ENCODE measurements around the gene LAMA3. TPM values are rescaled to one million over a fixed set of nuclear protein-coding genes. Genes with fewer than 3 reads are reported as not detected.

The LAMA3 gene
- total and polyA plus RNA-seq, 10 of the 15 experiments (the other 5 are each of a cell fraction or from before 2014, with no cell fraction given) = 0.37 to 6.5 (median 5.4) TPM

GRCh38 chr18:23799540-23799939, 110.3 kb downstream of the LAMA3 start:
- H3K79me2 ChIP-seq (ENCODE audit: control insufficient read depth, insufficient read depth, low read length) = no peaks in the 10 kb centered on the region
- H3K4me2 ChIP-seq (ENCODE audit: control insufficient read depth, insufficient read depth) = no peak overlapping the region
- ChIA-PET SMC1A (ENCODE audit: uncharacterized antibody, unreplicated experiment) (interaction anchor here (1.6 kb wide), 1 partner anchor 13 kb away, joined by 5 read pairs; no protein-coding TSS in a partner anchor), CTCF (interaction anchor here (1.2 to 1.6 kb wide), 2 partner anchors 10 to 170 kb away, joined by 3 to 6 read pairs; no protein-coding TSS in a partner anchor), POLR2A (no interaction called here), RAD21 (ENCODE audit: unreplicated experiment) (no interaction called here)
- ATAC-seq (no peak), DNase-seq (ENCODE audit: low read depth, low spot score) (no peak), FAIRE-seq (no peak)
- in situ Hi-C loops (cut with MboI) = no loop called here
- H3K4me1 ChIP-seq (ENCODE audit: control insufficient read depth, insufficient read depth, low read length) = no peaks in the 10 kb centered on the region
- TF ChIP-seq ATF7 (IDR thresholded peaks at IDR 0.05; ENCODE audit: low read depth) (no peak), BMI1 (IDR thresholded peaks at IDR 0.05; ENCODE audit: borderline replicate concordance) (no peak), SUPT20H (IDR thresholded peaks at IDR 0.05; ENCODE audit: borderline replicate concordance, control insufficient read depth, low read depth, low read length) (no peak), ZNF384 (IDR thresholded peaks at IDR 0.05; ENCODE audit: borderline replicate concordance, low read depth, low read length) (no peak), SIX5 (IDR thresholded peaks at IDR 0.05; ENCODE audit: low read depth, low read length, severe bottlenecking) (no peak), RBBP5 (conservative IDR thresholded peaks at IDR 0.05) (no peak), TCF7 (IDR thresholded peaks at IDR 0.05; ENCODE audit: borderline replicate concordance) (no peak), MTA3 (IDR thresholded peaks at IDR 0.05; ENCODE audit: borderline replicate concordance, low read length) (no peak), IRF3 (IDR thresholded peaks at IDR 0.05) (no peak), MXI1 (IDR thresholded peaks at IDR 0.05; ENCODE audit: low read depth, low read length) (no peak), SMARCA5 (IDR thresholded peaks at IDR 0.05) (no peak), EED (IDR thresholded peaks at IDR 0.05; ENCODE audit: low read depth) (no peak), YBX1 (IDR thresholded peaks at IDR 0.05) (no peak)
- no peak overlapping the region for H3K27ac ChIP-seq (ENCODE audit: control insufficient read depth, insufficient read depth)
- intact Hi-C loops (cut with micrococcal nuclease; ENCODE audit: unreplicated experiment) = no loop called here
- H3K4me3 ChIP-seq = no peak overlapping the region
- no TSS peak for BruUV-seq (replicated peaks)
- no peak overlapping the region for H2AFZ ChIP-seq (ENCODE audit: control insufficient read depth, low read depth, low read length)
- H3K9ac ChIP-seq (ENCODE audit: control insufficient read depth, insufficient read depth, low read length) = no peak overlapping the region
- WGBS (ENCODE audit: insufficient coverage, insufficient replicate concordance, low lambda C conversion rate, missing lambda C conversion rate) = 70% methylated on average over 7 of the region's 7 CpGs
- H4K20me1 ChIP-seq (ENCODE audit: control insufficient read depth, insufficient read depth) = no peaks in the 10 kb centered on the region
- no peaks in the 10 kb centered on the region for H3K27me3 ChIP-seq (replicated peaks in 1 of 2; ENCODE audit: control insufficient read depth in 2 of 2, insufficient read depth in 2 of 2, low read length in 1 of 2)
- H3K36me3 ChIP-seq (ENCODE audit: control insufficient read depth in 2 of 2, insufficient read depth in 2 of 2, low read length in 1 of 2) = no peaks in the 10 kb centered on the region
- H3K9me3 ChIP-seq (replicated peaks; ENCODE audit: control insufficient read depth, insufficient read depth, low read length) = no peaks in the 10 kb centered on the region; the same call in 2 of the 3 replicates

Data from GM12878 (cell line).